ENCODE measurements around the gene TMEM187.
A peak's percentile ranks its signal among the peaks of the same experiment; 100 is the strongest.

The TMEM187 gene

DNA sequence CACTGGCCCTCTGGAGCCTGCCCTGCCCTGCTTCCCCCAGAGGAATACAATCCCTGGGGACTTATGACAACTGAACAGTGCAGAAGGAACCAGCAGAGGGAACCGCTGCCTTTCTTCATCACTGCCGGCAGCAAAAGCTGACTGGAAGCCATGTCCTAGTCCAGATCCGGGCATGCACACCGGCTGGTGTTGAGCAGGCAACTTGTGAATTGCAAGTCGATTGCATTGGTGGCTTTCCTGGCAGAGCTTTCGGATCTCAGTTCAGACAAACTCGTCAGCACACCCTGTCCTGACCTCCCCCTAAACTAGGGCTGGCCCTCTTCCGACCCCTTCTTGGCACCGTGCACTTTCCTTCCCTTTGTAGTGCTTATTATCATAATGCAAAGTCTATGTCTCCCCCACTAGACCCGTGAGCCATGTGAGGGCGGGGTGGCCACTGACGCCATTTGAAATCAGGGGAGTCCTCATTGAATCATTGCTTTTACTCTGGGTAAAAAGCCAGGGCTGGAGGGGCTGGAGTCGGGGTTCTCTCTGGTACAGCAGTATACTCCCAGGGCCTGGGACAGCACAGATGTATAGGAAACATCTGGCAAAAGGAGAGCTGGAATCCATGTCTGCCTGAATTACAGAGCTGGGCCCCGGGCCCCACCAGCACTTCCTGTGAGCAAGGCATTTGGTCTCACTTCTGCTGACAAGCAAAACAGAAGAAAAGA is 48.2 kb upstream of the TMEM187 start:
- 0 out of 2 replicates have a peak, but pooled peaks have one; percentile 6 for TF ChIP-seq POLR2AphosphoS5 (IDR thresholded peaks at IDR 0.05; ENCODE audit: low read depth)
- no peak for TF ChIP-seq CTCF (IDR thresholded peaks at IDR 0.05; ENCODE audit: insufficient read depth, low read length)
- TF ChIP-seq, protein P1, sequence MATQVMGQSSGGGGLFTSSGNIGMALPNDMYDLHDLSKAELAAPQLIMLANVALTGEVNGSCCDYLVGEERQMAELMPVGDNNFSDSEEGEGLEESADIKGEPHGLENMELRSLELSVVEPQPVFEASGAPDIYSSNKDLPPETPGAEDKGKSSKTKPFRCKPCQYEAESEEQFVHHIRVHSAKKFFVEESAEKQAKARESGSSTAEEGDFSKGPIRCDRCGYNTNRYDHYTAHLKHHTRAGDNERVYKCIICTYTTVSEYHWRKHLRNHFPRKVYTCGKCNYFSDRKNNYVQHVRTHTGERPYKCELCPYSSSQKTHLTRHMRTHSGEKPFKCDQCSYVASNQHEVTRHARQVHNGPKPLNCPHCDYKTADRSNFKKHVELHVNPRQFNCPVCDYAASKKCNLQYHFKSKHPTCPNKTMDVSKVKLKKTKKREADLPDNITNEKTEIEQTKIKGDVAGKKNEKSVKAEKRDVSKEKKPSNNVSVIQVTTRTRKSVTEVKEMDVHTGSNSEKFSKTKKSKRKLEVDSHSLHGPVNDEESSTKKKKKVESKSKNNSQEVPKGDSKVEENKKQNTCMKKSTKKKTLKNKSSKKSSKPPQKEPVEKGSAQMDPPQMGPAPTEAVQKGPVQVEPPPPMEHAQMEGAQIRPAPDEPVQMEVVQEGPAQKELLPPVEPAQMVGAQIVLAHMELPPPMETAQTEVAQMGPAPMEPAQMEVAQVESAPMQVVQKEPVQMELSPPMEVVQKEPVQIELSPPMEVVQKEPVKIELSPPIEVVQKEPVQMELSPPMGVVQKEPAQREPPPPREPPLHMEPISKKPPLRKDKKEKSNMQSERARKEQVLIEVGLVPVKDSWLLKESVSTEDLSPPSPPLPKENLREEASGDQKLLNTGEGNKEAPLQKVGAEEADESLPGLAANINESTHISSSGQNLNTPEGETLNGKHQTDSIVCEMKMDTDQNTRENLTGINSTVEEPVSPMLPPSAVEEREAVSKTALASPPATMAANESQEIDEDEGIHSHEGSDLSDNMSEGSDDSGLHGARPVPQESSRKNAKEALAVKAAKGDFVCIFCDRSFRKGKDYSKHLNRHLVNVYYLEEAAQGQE (IDR thresholded peaks at IDR 0.05; ENCODE audit: insufficient replicate concordance, low read depth), result no peak
- 0 out of 2 replicates have a peak, but pooled peaks have one; percentile 7 for TF ChIP-seq SPI1 (IDR thresholded peaks at IDR 0.05; ENCODE audit: borderline replicate concordance, low read depth)
- TF ChIP-seq GABPA (IDR thresholded peaks at IDR 0.05; ENCODE audit: low read depth), result no peak
- peak in 1 of 2 experiments; percentile 85 for DNase-seq (ENCODE audit: low read depth in 1 of 2, low spot score in 1 of 2)
- H3K27me3 ChIP-seq (ENCODE audit: insufficient read depth, poor library complexity, severe bottlenecking), result no peaks in the 10 kb centered on the region
- peak overlapping the region; percentile 59 for H3K4me3 ChIP-seq (replicated peaks; ENCODE audit: insufficient read depth, low read length)
- H3K27ac ChIP-seq (replicated peaks), result peak overlapping the region; percentile 100

DNA sequence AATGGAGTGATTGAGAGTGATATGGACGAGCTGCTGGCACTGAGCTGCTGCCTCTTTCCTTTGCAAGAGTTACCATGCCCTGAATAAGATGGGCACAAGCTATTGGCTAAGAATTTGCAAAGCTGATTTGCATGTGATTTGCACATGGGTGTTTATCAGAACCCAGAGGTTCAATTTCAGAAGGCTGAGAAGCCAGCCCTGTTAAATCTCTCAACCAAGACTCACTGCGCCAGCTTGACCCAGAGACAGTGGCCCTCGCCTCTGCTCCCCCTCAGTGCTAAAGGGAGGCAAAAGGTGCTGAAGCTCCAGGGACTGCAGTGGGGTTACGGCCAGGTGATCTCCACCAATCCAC is 47.2 kb upstream of the TMEM187 start:
- no peak for DNase-seq (ENCODE audit: low read depth in 1 of 2, low spot score in 1 of 2)
- Histone ChIP-seq H3K27me3 (ENCODE audit: insufficient read depth, poor library complexity, severe bottlenecking) (no peaks in the 10 kb centered on the region), H3K27ac (replicated peaks) (peak overlapping the region; percentile 100), H3K4me3 (replicated peaks; ENCODE audit: insufficient read depth, low read length) (peak overlapping the region; percentile 59)
- TF ChIP-seq GABPA (IDR thresholded peaks at IDR 0.05; ENCODE audit: low read depth) (no peak), POLR2AphosphoS5 (IDR thresholded peaks at IDR 0.05; ENCODE audit: low read depth) (no peak), SPI1 (IDR thresholded peaks at IDR 0.05; ENCODE audit: borderline replicate concordance, low read depth) (no peak), CTCF (IDR thresholded peaks at IDR 0.05; ENCODE audit: insufficient read depth, low read length) (no peak)
- TF ChIP-seq, protein P1 (IDR thresholded peaks at IDR 0.05; ENCODE audit: insufficient replicate concordance, low read depth), result no peak

- Histone ChIP-seq H3K27ac (replicated peaks) (peak within 1 kb of the TSS; percentile 100), H3K4me3 (replicated peaks; ENCODE audit: insufficient read depth, low read length) (peak within 1 kb of the TSS; percentile 59), H3K27me3 (ENCODE audit: insufficient read depth, poor library complexity, severe bottlenecking) (no peaks in the 10 kb centered on the region)
- DNase-seq (ENCODE audit: low read depth in 1 of 2, low spot score in 1 of 2), result peak; percentile 48 to 57
- TF ChIP-seq SPI1 (IDR thresholded peaks at IDR 0.05; ENCODE audit: borderline replicate concordance, low read depth), result no peak
- TF ChIP-seq POLR2AphosphoS5 (IDR thresholded peaks at IDR 0.05; ENCODE audit: low read depth), result peak; percentile 52; the same call in 1 of the 2 replicates
These were observed 46.6 kb upstream of the TMEM187 start, which contains the start of gene ARHGAP4 for GRCh38 chrX:153925739-153926551. ARHGAP4 (minus strand) TSS chrX:153926264; CDS start chrX:153926202, 62 bp downstream.

DNA sequence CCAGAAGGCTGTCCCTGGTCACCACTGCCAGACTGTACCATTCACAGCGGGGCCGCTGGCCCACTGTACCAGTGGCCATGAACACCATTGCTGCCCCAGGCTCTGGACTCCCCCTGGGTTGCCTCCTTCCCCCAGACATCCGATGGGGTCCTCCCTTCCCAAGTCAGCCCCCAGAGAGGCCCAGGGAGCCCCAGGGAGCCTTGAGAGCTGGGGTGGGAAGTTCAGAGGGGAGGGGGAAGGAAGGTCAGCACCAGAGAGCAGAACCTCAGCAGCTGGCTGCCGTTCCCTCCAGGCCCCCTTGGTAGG is 46.0 kb upstream of the TMEM187 start:
- Histone ChIP-seq H3K27ac (replicated peaks) (peak overlapping the region; percentile 100), H3K27me3 (ENCODE audit: insufficient read depth, poor library complexity, severe bottlenecking) (no peaks in the 10 kb centered on the region), H3K4me3 (replicated peaks; ENCODE audit: insufficient read depth, low read length) (peak overlapping the region; percentile 59)
- DNase-seq (ENCODE audit: low read depth in 1 of 2, low spot score in 1 of 2), result peak in 1 of 2 experiments; percentile 83
- TF ChIP-seq POLR2AphosphoS5 (IDR thresholded peaks at IDR 0.05; ENCODE audit: low read depth), result no peak
- no peak for TF ChIP-seq SPI1 (IDR thresholded peaks at IDR 0.05; ENCODE audit: borderline replicate concordance, low read depth)
- TF ChIP-seq, protein P1 (IDR thresholded peaks at IDR 0.05; ENCODE audit: insufficient replicate concordance, low read depth), result no peak
- no peak for TF ChIP-seq GABPA (IDR thresholded peaks at IDR 0.05; ENCODE audit: low read depth)
- no peak for TF ChIP-seq CTCF (IDR thresholded peaks at IDR 0.05; ENCODE audit: insufficient read depth, low read length)

Data from HL-60 (cell line).